Panc1 (cell line): Measurements from ENCODE around the gene ZNF778. TPM values are rescaled to one million over a fixed set of nuclear protein-coding genes. Genes with fewer than 3 reads are reported as not detected.

Experiments
- ATAC-seq: fragments of 200-7000 bp; cut with Tn5 transposase; 2 replicates; pipeline ENCODE4 v1.9.1; 2020; ENCODE audit warnings: mild to moderate bottlenecking, moderate library complexity
- BruUV-seq: library from RNA; stranded (reverse); fragments of 400-500 nt; replicated peaks from 2 replicates; lab custom pipeline; 2021; lab: Mats Ljungman, UMichigan
- CTCF ChIA-PET: fragments of 300-600 bp; sonication (Branson Sonifier 250); formaldehyde crosslinking; loops from one replicate; lab custom pipeline; 2022; ENCODE audit warnings: antibody characterized with exemption; lab: Charles Lee
- POLR2A ChIA-PET: fragments of 300-600 bp; sonication (Branson Sonifier 250); formaldehyde crosslinking; loops from one replicate; lab custom pipeline; 2022; ENCODE audit warnings: antibody characterized with exemption; lab: Charles Lee
- DNase-seq: peaks from one replicate; pipeline ENCODE4 v3.0.0-alpha.2; 2010; ENCODE audit warnings: low read depth, low spot score
- H3K27ac ChIP-seq: 2 replicates; pipeline ENCODE4 v1.5.1; 2011; ENCODE audit warnings: mild to moderate bottlenecking, low read length, inconsistent platforms
- H3K27me3 ChIP-seq: fragments of 200-500 bp; sonication (Bioruptor generic); 2 replicates; pipeline ENCODE4 v1.6.0; 2014; ENCODE audit warnings: low read length, inconsistent platforms; ENCODE audit not compliant: control insufficient read depth, insufficient read depth
- H3K36me3 ChIP-seq: fragments of 200-500 bp; sonication (Bioruptor generic); 2 replicates; pipeline ENCODE4 v1.5.1; 2014; ENCODE audit warnings: inconsistent platforms, mild to moderate bottlenecking, low read length, moderate library complexity; ENCODE audit not compliant: control insufficient read depth, insufficient read depth
- H3K4me1 ChIP-seq: 2 replicates; pipeline ENCODE4 v1.5.1; 2011; ENCODE audit warnings: inconsistent platforms, mild to moderate bottlenecking, low read length, moderate library complexity; ENCODE audit not compliant: control insufficient read depth, insufficient read depth
- H3K4me3 ChIP-seq, 2 experiments: 2 replicates each; pipeline ENCODE4 v1.5.1; 2011 to 2012; ENCODE audit warnings: low read depth in 2 of 2, low read length in 2 of 2, mild to moderate bottlenecking in 2 of 2, inconsistent platforms in 1 of 2, moderate library complexity in 1 of 2
- H3K9me3 ChIP-seq: fragments of 200-500 bp; sonication (Bioruptor generic); 2 replicates; pipeline ENCODE4 v1.5.1; 2014; ENCODE audit warnings: low read depth, mild to moderate bottlenecking, inconsistent platforms, low read length, moderate library complexity; ENCODE audit not compliant: control insufficient read depth, insufficient read depth
- CTCF ChIP-seq: fragments of 450-650 bp; IDR thresholded peaks from 2 replicates; pipeline ENCODE4 v1.5.1; 2017; ENCODE audit warnings: mild to moderate bottlenecking
- POLR2AphosphoS5 ChIP-seq: IDR thresholded peaks from 2 replicates; pipeline ENCODE4 v1.6.1; 2012; ENCODE audit warnings: mild to moderate bottlenecking, low read depth, low read length, moderate library complexity
- REST ChIP-seq, 2 experiments: IDR thresholded peaks; 2 replicates each; pipeline ENCODE4 v1.6.1; 2011 to 2012; ENCODE audit warnings: low read depth in 2 of 2, control low read depth in 1 of 2, low read length in 1 of 2, mild to moderate bottlenecking in 1 of 2, moderate library complexity in 1 of 2; ENCODE audit not compliant: insufficient read depth in 1 of 2
- SIN3A ChIP-seq: IDR thresholded peaks from 2 replicates; pipeline ENCODE4 v1.6.1; 2012; ENCODE audit warnings: low read depth, mild to moderate bottlenecking, low read length, moderate library complexity, borderline replicate concordance; ENCODE audit not compliant: insufficient read depth
- TCF7L2 ChIP-seq: IDR thresholded peaks from 2 replicates; pipeline ENCODE4 v1.6.1; 2011; ENCODE audit warnings: mild to moderate bottlenecking, low read depth, low read length, inconsistent platforms
- in situ Hi-C: cut with HindIII; loops from 2 replicates; pipeline ENCODE4 v1.10.0; 2016; ENCODE audit warnings: low sequenced_read_pairs, low pct_unique_long_range_greater_than_20kb
- intact Hi-C: fragments of 100-400 bp; cut with micrococcal nuclease; formaldehyde crosslinking; loops from one replicate; pipeline ENCODE4 v1.10.0; 2022; ENCODE audit not compliant: unreplicated experiment
- total RNA-seq: library from RNA; stranded (reverse); gene quantifications from one replicate; pipeline ENCODE4 v1.2.1, GENCODE V29; 2021; ENCODE audit not compliant: unreplicated experiment

ZNF778 gene
- total RNA-seq, 1 experiment from 2014 or later: 15.0 TPM

GRCh38 chr16:89269805-89270665 is 52.5 kb downstream of the ZNF778 start:
- in situ Hi-C loops: no loop called here
- intact Hi-C loops: no loop called here
- Histone ChIP-seq H3K36me3 (no peaks in the 10 kb centered on the region), H3K27ac (peak overlapping the region; percentile 59), H3K4me3 (no peak overlapping the region), H3K27me3 (no peaks in the 10 kb centered on the region), H3K4me1 (peaks cover 35% of the 10 kb centered on the region), H3K9me3 (no peaks in the 10 kb centered on the region)
- TF ChIP-seq TCF7L2 (no peak), SIN3A (no peak), REST (IDR thresholded peaks at IDR 0.05; ENCODE audit: insufficient read depth in 1 of 2, low read depth in 2 of 2, low read length in 1 of 2) (no peak), POLR2AphosphoS5 (no peak), CTCF (no peak)
- ChIA-PET CTCF (interaction anchor here (0.6 to 0.7 kb wide), 2 partner anchors 196 to 1820 kb away, joined by 3 read pairs; no protein-coding TSS in a partner anchor), POLR2A (no interaction called here)
- no peak for DNase-seq
- peak; percentile 52 for ATAC-seq
- BruUV-seq: no TSS peak

- Histone ChIP-seq H3K4me1 (peaks cover 29% of the 10 kb centered on the region), H3K36me3 (no peaks in the 10 kb centered on the region), H3K4me3 (no peak overlapping the region), H3K27me3 (no peaks in the 10 kb centered on the region), H3K27ac (peak overlapping the region; percentile 59; the same call in 1 of the 2 replicates), H3K9me3 (no peaks in the 10 kb centered on the region)
- DNase-seq (no peak), ATAC-seq (no peak)
- in situ Hi-C loops (no loop called here), intact Hi-C loops (no loop called here)
- no TSS peak for BruUV-seq
- ChIA-PET POLR2A (no interaction called here), CTCF (interaction anchor here (0.7 kb wide), 1 partner anchor 196 kb away, joined by 3 read pairs; no protein-coding TSS in a partner anchor)
- no peak for TF ChIP-seq SIN3A
- TF ChIP-seq REST (IDR thresholded peaks at IDR 0.05; ENCODE audit: insufficient read depth in 1 of 2, low read depth in 2 of 2, low read length in 1 of 2): no peak
- no peak for TF ChIP-seq POLR2AphosphoS5
- no peak for TF ChIP-seq TCF7L2
- TF ChIP-seq CTCF: no peak
These were observed 53.3 kb downstream of the ZNF778 start for GRCh38 chr16:89270666-89271345.
